CD4-positive, alpha-beta T cell treated with Interleukin-17A for 1 hour (primary cell): ENCODE measurements around the gene MAP2K5.

Experiments used
- DNase-seq: peaks from one replicate; pipeline ENCODE4 v3.0.0-alpha.2; 2020

Gene MAP2K5

DNA sequence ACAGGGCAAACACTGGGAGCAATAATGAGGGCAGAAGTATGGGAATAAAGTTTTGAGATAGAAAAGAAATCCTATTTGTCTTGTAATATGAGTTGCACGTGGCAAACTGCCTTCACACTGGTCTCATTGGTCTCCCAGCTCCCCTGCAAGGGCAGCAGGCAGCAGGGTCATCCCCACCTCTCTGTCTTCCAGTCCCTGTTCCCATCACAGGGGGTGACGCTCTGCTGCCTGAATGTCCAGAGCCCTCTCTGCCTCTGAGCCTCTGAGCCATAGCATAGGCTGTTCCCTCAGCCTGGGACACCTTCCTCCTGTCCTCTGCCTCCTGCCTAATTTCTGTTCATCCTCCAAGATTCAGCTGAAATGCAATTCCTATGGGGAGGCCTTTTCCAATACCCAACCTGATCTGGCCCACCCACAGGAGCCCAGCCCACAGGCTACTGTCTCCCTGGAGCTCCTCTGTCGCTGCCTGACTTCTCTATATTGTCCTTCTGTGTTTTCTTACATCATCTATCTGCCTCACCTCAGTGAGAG, 270.7 kb downstream of the MAP2K5 start:
- DNase-seq: no peak

GRCh38 chr15:67815036-67815592, 272.6 kb downstream of the MAP2K5 start:
- no peak for DNase-seq

GRCh38 chr15:67816668-67817067, 274.2 kb downstream of the MAP2K5 start:
- DNase-seq: no peak

GRCh38 chr15:67818464-67818863, 276.0 kb downstream of the MAP2K5 start:
- DNase-seq: no peak

- DNase-seq: no peak
These were observed 277.1 kb downstream of the MAP2K5 start for GRCh38 chr15:67819636-67820035.

DNA sequence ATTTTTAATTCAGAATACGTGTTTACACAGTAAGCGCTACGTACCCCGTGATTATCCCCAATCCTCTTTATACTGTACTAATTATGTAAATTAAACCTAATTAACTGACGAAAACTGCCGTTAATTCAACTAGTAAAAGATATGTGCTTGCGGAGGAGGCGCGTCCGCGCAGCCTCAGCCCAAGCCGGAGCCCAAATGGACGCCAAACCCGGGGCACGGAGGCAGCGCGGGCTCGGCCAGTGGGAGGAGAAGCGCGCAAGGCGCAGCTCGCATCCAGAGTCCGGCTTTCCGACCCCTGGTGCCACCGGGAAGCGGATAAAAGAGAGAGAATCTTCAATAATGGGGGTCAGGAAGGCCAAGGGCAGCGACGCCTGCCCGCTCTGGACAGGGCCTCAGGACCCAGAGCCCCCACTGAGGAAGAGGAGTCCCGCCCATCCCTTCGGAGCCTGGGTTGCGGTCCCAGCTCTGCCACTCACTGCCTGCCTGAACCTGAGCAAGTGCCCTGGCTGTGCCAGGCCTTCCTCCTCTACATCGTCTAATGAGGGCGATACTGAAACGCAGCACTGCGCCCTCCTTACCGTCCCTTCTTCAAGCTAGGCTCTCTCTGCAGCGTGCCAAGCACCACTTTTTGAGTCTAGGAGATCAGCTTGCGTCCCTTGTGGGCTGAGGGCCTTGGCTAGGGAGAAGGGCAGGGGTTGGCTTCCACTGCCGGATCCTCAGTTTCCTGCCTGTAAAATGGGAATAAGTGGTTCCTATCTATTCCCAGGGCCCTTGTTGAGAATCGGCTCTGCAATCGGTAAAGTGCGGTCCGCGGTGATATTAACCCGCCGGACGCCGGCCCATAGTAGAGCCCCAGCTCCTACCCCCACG, 277.9 kb downstream of the MAP2K5 start:
- DNase-seq: no peak

DNA sequence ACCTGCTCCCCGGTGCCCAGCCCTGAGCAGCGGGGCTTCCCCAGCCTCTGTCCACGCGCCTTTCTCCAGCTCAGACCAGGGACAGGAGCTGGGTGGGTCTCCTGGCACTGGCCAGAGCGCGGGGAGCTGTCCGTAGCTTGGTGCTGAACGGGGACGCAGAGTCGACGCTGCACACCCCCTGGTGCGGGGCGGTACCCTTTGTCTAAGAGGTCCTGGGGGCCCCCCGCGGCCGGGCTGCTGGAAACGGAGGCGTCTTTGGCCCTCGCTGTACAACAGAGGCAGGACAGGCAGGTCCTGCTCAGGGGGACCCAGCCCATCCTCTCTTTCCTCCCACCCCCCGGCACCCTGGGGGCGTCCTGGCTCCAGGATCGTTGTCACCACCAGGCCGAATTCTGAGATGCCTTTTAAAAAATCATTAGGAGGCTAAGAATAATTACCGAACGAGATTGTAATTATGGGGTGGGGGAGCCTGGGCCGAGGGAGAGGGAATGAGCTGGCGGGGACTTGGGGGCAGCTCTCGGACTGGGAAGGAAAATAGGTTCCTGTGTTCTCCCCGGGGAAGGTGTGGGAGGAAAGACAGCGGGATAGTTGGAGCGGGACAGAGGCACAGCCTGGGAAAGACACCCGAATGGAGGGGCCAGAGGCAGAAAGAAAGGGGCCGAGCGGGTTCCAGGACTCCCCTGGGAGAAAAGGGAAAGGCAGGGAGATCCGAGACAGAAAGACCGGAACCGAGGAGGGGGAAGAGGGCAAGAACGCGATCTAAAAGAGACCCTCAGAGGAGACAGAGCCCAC, 278.7 kb downstream of the MAP2K5 start:
- no peak for DNase-seq

DNA sequence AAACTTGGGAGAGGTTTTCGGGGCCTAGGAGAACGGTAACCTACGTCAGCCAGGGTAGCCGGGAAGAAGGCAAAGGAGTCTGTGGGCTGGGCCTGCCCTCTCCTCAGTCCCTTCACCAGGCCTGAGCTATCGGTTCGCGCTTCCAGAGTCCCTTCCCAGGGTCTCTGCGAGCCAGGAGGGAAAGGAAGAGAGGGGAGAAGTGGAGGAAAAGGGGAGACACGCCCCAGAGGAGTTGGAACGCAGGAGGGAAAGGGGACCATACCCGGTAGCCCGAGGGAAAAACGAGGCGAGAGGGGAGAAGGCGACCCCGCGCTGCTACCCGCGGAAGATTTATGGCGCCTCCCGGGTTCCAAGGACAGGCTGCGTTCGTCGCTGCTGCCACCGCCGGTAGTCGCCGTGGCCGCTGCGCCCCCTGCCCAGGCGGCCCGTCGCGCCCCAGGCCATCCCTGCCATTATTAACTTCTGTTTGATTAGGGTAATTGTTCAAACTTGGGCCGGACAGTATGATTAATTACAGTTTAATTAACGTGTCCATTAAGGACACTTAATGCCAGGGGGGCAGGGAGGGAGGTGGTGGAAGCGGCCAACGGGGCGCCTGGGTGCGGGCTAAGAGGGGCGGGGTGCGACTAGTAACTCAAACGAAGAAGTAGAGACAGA, 279.4 kb downstream of the MAP2K5 start:
- DNase-seq: no peak

- DNase-seq: no peak
These were observed 280.2 kb downstream of the MAP2K5 start for GRCh38 chr15:67822537-67823313.

- DNase-seq: no peak
These were observed 281.1 kb downstream of the MAP2K5 start for GRCh38 chr15:67823314-67824196.

GRCh38 chr15:67824197-67824968, 281.9 kb downstream of the MAP2K5 start:
- DNase-seq: no peak

- DNase-seq: no peak
These were observed 282.7 kb downstream of the MAP2K5 start, which contains the start of gene SKOR1 for GRCh38 chr15:67824976-67825880. Gene SKOR1, plus strand, starts transcription at chr15:67825509. Its CDS starts 94 bp downstream, at chr15:67825603.

GRCh38 chr15:67825881-67826716, 283.6 kb downstream of the MAP2K5 start:
- no peak for DNase-seq

DNA sequence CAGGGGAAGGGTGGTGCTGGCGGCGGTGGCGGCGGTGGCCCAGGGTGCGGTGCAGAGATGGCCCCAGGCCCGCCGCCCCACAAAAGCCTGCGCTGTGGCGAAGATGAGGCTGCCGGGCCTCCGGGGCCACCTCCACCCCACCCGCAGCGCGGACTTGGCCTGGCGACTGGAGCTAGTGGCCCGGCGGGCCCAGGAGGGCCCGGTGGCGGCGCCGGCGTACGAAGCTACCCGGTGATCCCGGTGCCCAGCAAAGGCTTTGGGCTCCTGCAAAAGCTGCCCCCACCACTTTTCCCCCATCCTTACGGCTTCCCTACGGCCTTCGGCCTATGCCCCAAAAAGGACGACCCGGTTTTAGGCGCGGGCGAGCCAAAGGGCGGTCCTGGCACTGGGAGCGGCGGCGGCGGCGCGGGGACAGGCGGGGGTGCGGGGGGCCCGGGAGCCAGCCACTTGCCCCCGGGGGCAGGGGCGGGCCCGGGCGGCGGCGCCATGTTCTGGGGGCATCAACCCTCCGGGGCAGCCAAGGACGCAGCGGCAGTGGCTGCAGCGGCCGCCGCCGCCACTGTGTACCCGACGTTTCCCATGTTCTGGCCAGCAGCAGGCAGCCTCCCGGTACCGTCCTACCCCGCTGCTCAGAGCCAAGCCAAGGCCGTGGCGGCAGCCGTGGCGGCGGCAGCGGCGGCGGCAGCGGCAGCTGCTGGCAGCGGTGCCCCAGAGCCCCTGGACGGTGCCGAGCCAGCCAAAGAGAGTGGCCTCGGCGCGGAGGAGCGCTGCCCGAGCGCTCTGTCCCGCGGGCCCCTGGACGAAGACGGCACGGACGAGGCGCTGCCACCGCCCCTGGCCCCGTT, 284.4 kb downstream of the MAP2K5 start:
- no peak for DNase-seq

GRCh38 chr15:67827562-67828277, 285.2 kb downstream of the MAP2K5 start:
- no peak for DNase-seq

- DNase-seq: no peak
These were observed 285.9 kb downstream of the MAP2K5 start for GRCh38 chr15:67828278-67828968.
